Tracheal epithelial cell (primary cell): ENCODE measurements around the gene SMPDL3B. TPM values are rescaled to one million over a fixed set of nuclear protein-coding genes. Genes with fewer than 3 reads are reported as not detected.

Source experiments
- total RNA-seq: library from RNA; depleted of rRNA; stranded (reverse); fragments of >200 nt; gene quantifications from 2 replicates; pipeline ENCODE4 v1.2.1, GENCODE V29; 2014

SMPDL3B gene, protein sequence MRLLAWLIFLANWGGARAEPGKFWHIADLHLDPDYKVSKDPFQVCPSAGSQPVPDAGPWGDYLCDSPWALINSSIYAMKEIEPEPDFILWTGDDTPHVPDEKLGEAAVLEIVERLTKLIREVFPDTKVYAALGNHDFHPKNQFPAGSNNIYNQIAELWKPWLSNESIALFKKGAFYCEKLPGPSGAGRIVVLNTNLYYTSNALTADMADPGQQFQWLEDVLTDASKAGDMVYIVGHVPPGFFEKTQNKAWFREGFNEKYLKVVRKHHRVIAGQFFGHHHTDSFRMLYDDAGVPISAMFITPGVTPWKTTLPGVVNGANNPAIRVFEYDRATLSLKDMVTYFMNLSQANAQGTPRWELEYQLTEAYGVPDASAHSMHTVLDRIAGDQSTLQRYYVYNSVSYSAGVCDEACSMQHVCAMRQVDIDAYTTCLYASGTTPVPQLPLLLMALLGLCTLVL
- 1.1 and 8.2 TPM in 2 replicates for total RNA-seq

DNA sequence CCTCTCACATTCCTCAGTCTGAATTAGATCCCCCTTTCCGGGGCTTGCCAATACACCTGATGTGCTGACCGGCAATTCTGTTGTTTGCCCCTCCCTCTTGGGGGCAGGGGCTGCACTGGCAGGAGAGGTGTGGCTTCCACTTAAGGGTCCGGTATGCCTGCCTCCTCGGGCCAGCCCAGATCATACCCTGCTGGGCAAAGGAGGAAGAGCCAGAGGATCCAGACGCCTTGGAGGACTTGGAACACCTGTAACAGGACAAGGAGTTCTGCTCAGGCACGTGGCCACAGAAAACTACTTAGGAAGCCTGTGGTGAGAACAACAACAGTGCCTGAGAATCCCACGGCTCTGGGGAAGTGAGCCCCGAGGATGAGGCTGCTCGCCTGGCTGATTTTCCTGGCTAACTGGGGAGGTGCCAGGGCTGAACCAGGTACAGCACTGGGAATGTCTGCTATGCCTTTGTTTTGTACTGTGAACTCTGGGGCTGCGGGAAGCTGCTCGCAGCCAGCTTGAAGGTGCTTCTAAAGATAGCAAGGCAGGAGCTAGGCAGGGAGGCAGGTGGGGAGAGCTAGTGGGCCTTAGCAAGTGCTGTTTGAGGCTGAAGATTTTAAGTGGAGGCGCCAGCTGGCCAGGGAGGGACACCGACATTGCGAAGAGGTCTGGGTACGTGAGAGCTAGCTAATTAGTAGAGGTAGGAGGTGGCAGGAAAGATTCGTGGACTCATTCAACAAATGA is at the start of gene SMPDL3B:
TSS of gene SMPDL3B (plus strand) at position 183 of the 732 bp plus-strand sequence. CDS start at position 367, 184 bp downstream.

DNA sequence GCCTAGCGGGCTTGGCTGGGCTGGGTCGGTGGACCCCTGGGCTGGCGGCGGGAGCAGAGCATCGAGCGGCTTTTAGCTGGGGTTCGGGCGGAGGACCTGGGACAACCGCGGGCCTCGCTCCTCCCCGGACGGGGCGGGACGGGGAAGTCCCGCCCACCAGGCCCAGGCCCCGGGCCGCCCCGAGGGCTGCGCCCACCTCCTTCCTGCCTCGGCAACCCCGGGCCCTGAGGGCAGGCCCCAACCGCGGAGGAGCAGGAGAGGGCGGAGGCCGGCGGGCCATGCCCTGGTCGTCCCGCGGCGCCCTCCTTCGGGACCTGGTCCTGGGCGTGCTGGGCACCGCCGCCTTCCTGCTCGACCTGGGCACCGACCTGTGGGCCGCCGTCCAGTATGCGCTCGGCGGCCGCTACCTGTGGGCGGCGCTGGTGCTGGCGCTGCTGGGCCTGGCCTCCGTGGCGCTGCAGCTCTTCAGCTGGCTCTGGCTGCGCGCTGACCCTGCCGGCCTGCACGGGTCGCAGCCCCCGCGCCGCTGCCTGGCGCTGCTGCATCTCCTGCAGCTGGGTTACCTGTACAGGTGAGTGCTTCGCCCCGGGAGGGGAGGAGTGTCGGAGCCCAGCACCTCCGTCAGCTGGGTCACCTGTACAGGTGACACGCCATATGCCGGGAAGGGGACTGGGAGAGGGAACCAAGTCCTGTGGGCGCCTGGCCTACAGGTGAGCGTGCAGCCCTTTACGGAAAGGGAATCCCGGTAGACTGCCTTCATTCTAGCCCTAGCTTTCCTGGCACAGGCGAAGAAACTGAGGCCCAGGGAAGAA is 25.2 kb downstream of the SMPDL3B start, which contains the start of gene XKR8:
TSS of gene XKR8 (plus strand) at position 182 of the 812 bp plus-strand sequence. CDS start at position 279, 97 bp downstream.

Other genes with a start within 250 kb of the SMPDL3B start
- gene FAM76A, start 209.0 kb upstream of the SMPDL3B start, total RNA-seq = 10.6 and 13.9 TPM in 2 replicates
- 44.8 and 71.1 TPM in 2 replicates for gene STX12, start 161.8 kb upstream of the SMPDL3B start, total RNA-seq
- gene PPP1R8, start 104.2 kb upstream of the SMPDL3B start, total RNA-seq = 40.5 and 46.0 TPM in 2 replicates
- 8.1 and 18.6 TPM in 2 replicates for gene THEMIS2, start 62.5 kb upstream of the SMPDL3B start, total RNA-seq
- 24.1 and 26.0 TPM in 2 replicates for gene RPA2, start 20.4 kb upstream of the SMPDL3B start, total RNA-seq
- gene XKR8, start 25.0 kb downstream of the SMPDL3B start, total RNA-seq = 2.2 and 5.3 TPM in 2 replicates
- 7.7 and 11.6 TPM in 2 replicates for gene EYA3, start 153.6 kb downstream of the SMPDL3B start, total RNA-seq
- gene PTAFR, start 241.7 kb downstream of the SMPDL3B start, total RNA-seq = 7.5 and 8.7 TPM in 2 replicates